ENCODE results near the gene ZNF280D.
"Not testable (repeated sequence)": the region's sequence is repeated elsewhere in the genome, so short reads cannot be mapped to it uniquely, and the experiment has no call there.

The ZNF280D gene

GRCh38 chr15:56733136-56734012, at the start of gene ZNF280D:
Gene ZNF280D (minus strand): TSS chr15:56733509. CDS start chr15:56707109, 26,400 bp downstream.
- peak; percentile 37 for DNase-seq

DNA sequence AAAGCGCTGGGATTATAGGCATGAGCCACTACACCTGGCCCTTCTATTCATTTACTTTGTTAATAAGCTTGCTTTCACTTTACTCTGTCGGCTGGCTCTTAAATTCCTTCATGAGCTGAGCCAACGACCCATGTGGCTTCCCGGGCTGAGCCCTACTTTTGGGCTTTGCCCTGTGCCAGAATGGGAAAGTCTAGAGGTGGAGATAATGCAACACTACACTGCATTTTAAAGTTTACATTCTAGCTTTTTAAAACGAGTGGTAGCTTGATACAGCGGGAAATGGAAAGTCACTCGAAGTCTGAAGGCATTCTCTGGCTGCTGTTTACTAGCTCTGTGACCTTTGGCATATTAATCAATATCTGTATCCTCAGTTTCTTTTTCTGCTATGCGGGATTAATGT, 49.0 kb upstream of the ZNF280D start:
- DNase-seq = no peak

- DNase-seq = no peak
Measured at GRCh38 chr15:56781666-56782065, 48.4 kb upstream of the ZNF280D start.

- DNase-seq = not testable (repeated sequence)
Measured at GRCh38 chr15:56780102-56780725, 46.9 kb upstream of the ZNF280D start.

GRCh38 chr15:56779449-56779848, 46.1 kb upstream of the ZNF280D start:
- DNase-seq = not testable (repeated sequence)

GRCh38 chr15:56778761-56779160, 45.5 kb upstream of the ZNF280D start:
- no peak for DNase-seq

GRCh38 chr15:56776839-56777238, 43.5 kb upstream of the ZNF280D start:
- no peak for DNase-seq

DNA sequence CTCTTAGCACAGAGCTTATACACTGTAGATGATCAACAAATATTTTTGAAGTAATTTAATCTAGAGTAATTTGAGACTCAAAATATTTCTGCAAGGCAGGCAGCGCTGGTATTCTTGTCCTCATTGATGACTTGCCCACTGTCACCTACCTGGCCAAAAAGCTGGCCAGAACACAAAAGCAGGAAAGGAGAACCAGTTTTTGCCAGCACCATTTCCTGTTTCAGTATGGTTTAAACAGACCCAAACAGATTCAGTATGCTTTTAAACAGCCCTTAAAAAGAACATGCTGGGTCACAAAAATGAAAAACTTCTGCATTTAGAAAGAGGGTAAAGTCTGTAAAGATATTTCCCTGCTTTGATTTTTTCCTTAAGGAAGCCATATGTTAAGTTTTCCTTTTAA, 42.3 kb upstream of the ZNF280D start:
- no peak for DNase-seq

GRCh38 chr15:56774356-56774755, 41.0 kb upstream of the ZNF280D start:
- DNase-seq = no peak

GRCh38 chr15:56772868-56773639, 39.7 kb upstream of the ZNF280D start:
- DNase-seq = no peak

DNA sequence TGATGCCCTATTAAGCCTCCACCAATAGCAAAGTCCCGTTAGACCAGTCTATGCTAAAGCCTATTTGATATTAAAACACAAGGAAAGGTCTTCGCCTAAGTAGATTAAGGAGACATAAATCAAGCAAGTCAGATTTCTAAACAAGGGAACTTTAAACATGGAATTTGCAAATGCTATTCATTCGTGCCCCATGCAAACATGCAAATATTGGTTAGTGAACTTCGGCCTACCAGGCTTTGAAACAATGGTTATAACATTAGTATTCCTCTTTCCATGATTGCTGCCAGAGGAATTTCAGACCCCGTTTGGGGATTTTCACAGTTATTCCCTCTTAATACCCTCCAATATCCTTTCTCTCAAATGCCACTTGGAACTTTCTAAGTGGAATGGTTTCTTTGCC, 36.9 kb upstream of the ZNF280D start:
- no peak for DNase-seq

- no peak for DNase-seq
Measured at GRCh38 chr15:56767315-56767714, 34.0 kb upstream of the ZNF280D start.

DNA sequence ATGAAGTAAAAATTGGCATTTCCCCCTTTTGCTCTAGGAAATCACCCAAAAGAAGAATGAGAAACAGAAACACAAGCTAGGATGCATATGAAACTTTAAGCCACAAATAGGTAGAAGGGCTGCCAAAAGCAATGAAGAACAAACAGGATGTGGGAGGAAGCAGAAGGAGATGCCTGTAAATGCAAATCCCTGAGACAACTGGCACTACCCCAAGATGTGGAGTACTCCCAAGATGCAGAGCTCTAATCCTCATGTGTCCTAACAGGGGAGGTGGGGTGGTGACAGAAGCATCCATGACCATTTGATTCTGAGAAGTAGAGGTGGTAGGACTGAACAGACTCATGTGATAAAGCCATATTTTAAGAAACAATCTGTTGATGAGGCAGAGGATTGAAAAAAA, 31.9 kb upstream of the ZNF280D start:
- no peak for DNase-seq

GRCh38 chr15:56763141-56763895, 30.0 kb upstream of the ZNF280D start:
- DNase-seq = no peak

DNA sequence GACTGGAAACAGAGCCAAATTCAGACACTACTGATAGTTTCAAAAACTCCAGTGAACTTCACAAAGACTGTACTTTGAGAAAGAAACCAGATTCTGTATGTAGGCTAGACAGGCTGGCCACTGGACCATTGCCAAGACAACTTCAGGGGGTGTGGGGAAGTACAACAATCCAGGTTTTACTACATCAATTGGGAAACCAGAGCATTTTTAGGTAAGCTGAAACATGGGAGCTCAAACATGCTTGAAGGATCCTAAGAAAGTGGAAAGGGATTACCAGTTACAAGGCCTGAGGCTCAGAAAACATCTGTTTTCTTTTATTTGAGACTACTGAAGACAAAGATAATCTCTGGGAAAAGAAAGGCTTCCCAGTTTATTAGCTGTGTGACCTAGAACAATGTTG, 26.9 kb upstream of the ZNF280D start:
- no peak for DNase-seq

DNA sequence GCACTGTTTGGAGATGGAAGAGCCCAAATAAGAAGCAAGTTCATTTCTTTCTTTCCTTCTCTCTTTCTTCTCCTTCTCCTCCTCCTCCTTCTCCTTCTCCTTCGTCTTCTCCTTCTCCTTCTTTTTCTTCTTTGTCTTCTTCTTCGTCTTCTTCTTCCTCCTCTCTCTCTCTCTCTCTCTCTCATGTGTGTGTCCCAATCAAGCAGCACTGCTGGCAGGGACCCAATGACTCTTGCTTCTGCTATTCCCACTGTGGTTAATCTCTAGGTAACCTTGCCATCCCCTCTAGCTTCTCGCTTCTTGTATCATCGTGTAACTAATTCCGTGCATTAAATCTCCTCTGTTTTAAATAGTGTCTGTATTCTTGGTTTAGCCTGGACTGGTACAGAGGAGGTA, 26.1 kb upstream of the ZNF280D start:
- no peak for DNase-seq

- DNase-seq = no peak
Measured at GRCh38 chr15:56758770-56759449, 25.6 kb upstream of the ZNF280D start.

GRCh38 chr15:56757875-56758274, 24.6 kb upstream of the ZNF280D start:
- DNase-seq = no peak

- DNase-seq = no peak
Measured at GRCh38 chr15:56754772-56755370, 21.6 kb upstream of the ZNF280D start.

DNA sequence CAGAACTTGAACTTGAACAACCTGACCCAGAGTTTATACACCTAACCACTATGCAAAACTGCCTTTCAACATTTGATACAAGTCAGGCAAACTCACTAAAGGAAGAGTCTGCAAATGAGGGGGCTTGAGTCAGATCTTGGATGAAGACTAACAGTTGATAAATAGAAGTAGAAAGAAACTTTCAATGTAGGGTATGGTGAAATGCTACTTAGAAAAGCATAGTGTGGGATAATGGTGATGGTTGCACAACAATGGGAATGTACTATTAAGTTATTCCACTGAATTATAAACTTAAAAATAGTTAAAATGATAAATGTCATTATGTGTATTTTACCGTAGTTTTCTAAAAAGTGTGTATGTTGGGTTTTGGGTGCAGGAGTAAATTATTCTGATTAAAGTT, 19.7 kb upstream of the ZNF280D start:
- no peak for DNase-seq

- DNase-seq = no peak
Measured at GRCh38 chr15:56749982-56750381, 16.7 kb upstream of the ZNF280D start.
